GM12892 (cell line): ENCODE results near the gene CHI3L1.

Source experiments
- POLR2A ChIP-seq: IDR thresholded peaks from 2 replicates; pipeline ENCODE4 v1.6.1; 2011; ENCODE audit warnings: low read depth, low read length, control low read depth
- POLR2AphosphoS5 ChIP-seq: IDR thresholded peaks from 2 replicates; pipeline ENCODE4 v1.6.1; 2011; ENCODE audit warnings: low read depth, low read length, control low read depth

- TF ChIP-seq POLR2AphosphoS5 (no peak), POLR2A (no peak)
Observed at GRCh38 chr1:203176273-203177035, 10.1 kb downstream of the CHI3L1 start.
